OCI-LY3 (cell line): ENCODE results near the gene KRT14.

Source experiments
- CTCF ChIP-seq: fragments of 200-600, 300-600 bp; sonication (generic); IDR thresholded peaks from 2 replicates; pipeline ENCODE4 v1.5.1; 2014; ENCODE audit warnings: antibody characterized with exemption, low read length, low read depth
- EZH2phosphoT487 ChIP-seq: fragments of 200-600 bp; shearing (Covaris generic); IDR thresholded peaks from 2 replicates; pipeline ENCODE4 v1.6.1; 2018; ENCODE audit warnings: antibody characterized with exemption, mixed run types, low read depth

- TF ChIP-seq EZH2phosphoT487 (no peak), CTCF (no peak)
Measured at GRCh38 chr17:41555105-41555887, 31.4 kb downstream of the KRT14 start.
